CD4-positive, alpha-beta T cell treated with Interleukin-4 for 1 hour (primary cell): ENCODE measurements around the gene ATAD1.
"Not testable (repeated sequence)": the region's sequence is repeated elsewhere in the genome, so short reads cannot be mapped to it uniquely, and the experiment has no call there.

Source experiments
- DNase-seq, 2 donors: peaks; one replicate each; pipeline ENCODE4 v3.0.0-alpha.2; 2020 to 2022

ATAD1 gene

DNA sequence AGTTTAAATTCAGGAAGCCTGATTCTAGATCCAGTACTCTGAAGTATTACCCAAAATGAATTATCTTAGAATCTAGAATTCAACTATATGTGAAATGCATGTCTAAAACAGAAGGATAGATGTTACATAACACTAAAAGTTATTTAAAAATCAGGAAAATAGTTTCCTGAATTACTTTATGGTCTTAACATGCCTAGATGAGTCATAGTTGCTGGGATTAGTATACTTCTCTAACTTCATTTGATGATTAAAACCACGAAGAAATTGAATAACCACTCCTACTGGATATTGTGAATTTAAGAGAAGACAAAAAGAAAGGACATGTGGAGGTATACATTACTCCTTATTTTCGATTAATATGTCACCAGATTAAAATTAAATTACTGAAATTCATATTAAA is 65.5 kb downstream of the ATAD1 start:
- DNase-seq: no peak

GRCh38 chr10:87751274-87751673 is 66.8 kb downstream of the ATAD1 start:
- no peak for DNase-seq

DNA sequence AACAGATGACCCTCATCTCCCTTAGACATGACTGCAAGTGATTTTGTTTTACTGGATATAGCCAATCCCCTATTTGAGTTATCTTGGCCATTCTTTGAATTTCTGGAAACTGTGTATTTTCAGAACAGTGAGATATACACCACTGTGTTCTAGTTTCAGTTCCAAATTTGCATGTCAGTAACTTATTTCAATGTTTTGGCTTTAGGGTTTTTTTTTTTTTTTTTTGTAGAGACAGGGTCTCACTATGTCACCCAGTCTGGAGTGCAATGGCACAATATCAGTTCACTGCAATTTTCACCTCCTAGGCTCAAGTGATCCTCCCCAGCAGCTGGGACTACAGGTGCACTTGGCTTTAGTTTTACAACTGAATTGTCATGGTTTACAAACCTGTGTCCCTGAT is 67.2 kb downstream of the ATAD1 start:
- DNase-seq: no peak

GRCh38 chr10:87750001-87750671 is 67.9 kb downstream of the ATAD1 start:
- DNase-seq: no peak

DNA sequence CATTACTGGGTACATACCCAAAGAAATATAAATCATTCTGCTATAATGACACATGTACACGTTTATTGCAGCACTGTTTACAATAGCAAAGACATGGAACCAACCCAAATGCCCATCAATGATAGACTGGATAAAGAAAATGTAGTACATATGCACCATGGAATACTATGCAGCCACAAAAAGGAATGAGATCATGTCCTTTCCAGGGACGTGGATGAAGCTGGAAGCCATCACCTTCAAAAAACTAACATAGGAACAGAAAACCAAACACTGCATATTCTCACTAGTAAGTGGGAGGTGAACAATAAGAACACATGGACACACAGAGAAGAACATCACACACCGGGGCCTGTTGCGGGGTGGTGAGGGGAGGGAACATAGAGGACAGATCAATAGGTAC is 69.8 kb downstream of the ATAD1 start:
- DNase-seq: not testable (repeated sequence)

GRCh38 chr10:87746911-87747310 is 71.1 kb downstream of the ATAD1 start:
- no peak for DNase-seq

GRCh38 chr10:87744606-87745005 is 73.4 kb downstream of the ATAD1 start:
- DNase-seq: no peak

GRCh38 chr10:87742992-87743610 is 74.9 kb downstream of the ATAD1 start:
- peak in 1 of 2 donors; percentile 43 for DNase-seq

DNA sequence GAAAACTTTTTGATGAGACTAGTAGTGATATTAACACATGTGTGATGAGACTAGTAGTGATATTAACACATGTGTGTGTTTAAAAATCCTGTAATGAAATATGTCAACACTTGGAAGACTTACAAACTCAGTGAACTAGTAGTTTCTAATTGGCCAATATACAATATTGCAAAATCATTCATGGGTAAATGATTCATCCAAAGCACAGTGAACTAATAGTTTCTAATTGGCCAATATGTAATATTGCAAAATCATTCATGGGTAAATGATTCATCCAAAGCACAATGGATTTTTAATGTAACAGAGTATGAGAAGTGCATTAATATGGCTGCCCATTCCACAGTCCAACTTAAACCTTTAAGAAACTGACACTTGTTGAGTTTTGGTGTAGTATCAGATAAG is 77.8 kb downstream of the ATAD1 start:
- no peak for DNase-seq

GRCh38 chr10:87739703-87740102 is 78.3 kb downstream of the ATAD1 start:
- DNase-seq: no peak

DNA sequence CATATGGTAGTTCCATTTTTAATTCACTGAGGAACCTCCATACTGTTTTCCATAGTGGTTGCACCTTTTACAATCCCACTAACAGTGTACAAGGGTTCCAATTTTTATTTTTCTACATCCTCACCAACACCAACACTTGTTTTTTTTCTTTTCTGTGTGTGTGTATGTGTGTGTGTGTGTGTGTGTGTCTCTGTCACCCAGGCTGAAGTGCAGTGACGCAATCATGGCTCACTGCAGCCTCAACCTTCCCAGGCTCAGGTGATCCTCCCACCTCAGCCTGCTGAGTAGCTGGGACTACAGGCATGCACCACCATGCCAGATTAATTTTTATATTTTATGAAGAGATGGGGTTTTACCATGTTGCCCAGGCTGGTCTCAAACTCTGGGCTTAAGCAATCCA is 79.8 kb downstream of the ATAD1 start:
- DNase-seq: not testable (repeated sequence)

- peak in 1 of 2 donors; percentile 10 for DNase-seq
Measured at GRCh38 chr10:87734987-87735827, 82.8 kb downstream of the ATAD1 start.

- no peak for DNase-seq
Measured at GRCh38 chr10:87733081-87733480, 84.9 kb downstream of the ATAD1 start.

GRCh38 chr10:87729940-87730339 is 88.1 kb downstream of the ATAD1 start:
- no peak for DNase-seq

- no peak for DNase-seq
Measured at GRCh38 chr10:87724789-87725188, 93.2 kb downstream of the ATAD1 start.

DNA sequence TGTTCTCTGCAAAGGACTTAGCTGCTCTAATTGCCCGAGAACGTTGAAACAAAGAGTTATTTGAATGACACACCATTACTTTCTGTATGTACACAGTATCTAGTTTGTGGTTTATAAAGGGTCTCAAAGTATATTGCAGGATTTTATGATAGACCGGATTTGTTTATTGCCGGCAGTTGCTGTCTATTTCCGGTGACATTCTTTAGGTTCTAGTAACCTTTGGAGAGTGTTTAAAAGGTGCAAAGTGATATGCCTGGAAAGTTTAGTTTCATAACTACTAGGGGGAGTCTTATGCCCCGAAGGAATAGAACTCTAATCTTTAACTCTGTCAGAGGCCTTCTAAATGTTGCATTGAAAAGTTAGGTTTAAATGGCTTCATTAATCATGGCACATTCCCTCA is 94.5 kb downstream of the ATAD1 start:
- no peak for DNase-seq

DNA sequence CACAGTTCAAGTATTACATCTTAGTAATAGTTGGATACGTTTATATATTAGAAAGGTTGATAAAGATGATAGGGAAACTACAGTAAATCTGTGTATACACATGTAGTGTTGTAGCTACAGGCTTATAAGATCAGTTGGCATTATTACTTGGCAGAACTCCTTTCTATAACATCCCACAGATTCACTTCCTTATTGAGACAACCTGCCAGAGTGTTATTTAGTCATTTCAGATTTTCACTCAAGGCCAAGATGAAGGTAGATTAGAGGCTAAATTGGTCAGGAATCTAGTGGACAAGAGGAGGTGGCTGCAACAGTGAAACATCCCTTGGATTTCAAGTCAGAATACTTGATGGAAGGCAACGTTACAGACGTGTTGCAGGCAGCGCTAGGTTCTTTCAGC is 95.3 kb downstream of the ATAD1 start:
- DNase-seq: no peak

DNA sequence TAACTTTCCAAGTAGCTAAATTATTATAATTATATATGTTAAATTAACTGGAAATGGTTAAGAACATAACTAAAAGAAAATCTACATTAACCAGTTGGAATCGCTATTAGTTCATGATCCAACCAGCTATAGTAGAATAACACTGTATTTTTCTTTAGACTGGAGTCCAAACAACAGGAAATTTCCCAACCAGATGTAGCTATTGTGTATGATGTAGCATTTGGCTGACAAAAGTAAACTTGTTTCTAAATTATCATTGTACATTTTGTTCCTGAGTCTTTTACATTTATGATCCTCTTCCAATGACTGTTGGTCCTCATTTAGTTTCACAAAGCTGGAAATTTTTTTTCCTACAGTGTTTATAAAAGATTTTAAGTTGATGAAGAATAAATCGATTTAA is 96.2 kb downstream of the ATAD1 start:
- DNase-seq: no peak

DNA sequence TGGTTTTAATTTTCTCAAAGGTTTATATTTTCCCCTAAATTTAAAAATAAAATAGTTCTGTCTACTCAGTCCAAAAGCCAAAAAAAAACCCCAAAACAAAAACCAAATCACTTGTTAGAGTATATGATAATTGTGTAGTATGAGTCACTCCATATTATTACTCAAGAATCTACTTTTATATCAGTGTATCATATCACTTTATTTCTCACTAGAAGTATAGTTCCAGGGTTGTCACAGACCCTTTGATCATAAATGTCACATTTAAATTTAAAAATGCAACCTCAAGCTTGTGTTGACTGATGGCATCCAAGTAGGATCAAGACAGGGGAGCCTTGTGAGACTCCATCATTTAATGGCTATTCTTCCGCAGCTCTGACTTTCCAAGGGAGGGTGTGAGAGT is 97.4 kb downstream of the ATAD1 start:
- DNase-seq: no peak

DNA sequence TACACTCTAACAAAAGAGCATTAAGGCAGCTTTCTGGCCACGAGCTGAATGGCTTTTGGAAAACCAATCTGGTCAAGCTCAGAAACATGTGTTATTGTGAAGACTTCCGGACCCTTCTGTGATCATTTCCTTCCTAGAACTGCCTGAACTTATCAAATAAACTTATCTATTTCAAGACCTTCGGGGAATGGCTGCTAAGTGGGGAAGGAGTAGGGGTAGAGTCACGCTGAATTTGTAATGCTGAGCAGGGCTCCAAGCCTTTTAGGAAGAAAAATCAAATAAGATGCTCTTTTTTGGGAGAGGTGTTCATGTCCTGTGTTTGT is 101.7 kb downstream of the ATAD1 start:
- DNase-seq: no peak

DNA sequence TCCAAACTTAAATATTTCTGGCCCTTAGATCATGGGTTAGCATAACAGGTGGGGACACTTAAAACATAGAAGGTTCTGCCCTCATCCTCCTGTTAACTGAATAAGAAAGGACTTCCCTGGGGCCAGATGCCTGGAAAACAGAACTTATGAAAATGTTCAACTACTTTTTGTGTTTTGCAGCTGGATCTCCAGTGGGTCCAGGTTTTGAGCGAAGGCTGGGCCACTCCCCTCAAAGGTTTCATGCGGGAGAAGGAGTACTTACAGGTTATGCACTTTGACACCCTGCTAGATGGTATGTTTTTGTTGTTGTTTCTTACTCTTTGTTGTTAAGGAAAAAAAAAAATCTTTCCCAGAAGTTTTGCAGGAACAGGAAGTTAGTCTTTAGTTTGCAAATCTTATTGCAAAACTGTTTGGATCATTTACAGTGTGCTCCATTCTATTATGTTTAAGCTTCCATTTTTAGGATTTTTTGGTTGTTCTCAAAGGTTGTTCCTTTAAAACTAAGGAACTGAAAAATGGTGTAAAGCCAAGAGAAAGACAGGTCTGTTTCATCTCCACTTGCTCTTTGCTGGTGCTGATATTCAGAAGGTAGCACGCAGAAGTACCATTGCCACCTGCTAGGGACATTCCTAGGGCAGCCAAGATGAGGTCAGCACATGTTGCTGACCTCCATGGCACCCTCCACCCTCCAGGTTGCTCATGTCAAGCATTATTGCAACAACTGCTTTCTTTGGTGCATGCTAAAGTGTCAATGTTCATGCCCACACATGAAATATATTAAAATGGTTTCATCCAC is 102.3 kb downstream of the ATAD1 start:
- DNase-seq: no peak

GRCh38 chr10:87713707-87714106 is 104.3 kb downstream of the ATAD1 start:
- DNase-seq: no peak

- no peak for DNase-seq
Measured at GRCh38 chr10:87712913-87713616, 105.0 kb downstream of the ATAD1 start.
